Upper lobe of right lung (tissue), 1 donor: Measurements from ENCODE around the gene CPT2. TPM values are rescaled to one million over a fixed set of nuclear protein-coding genes. Genes with fewer than 3 reads are reported as not detected.

Source experiments
- ATAC-seq: fragments of 200-7000 bp; cut with Tn5 transposase; one replicate; pipeline ENCODE4 v1.9.1; 2020; ENCODE audit warnings: mild to moderate bottlenecking, moderate library complexity
- DNase-seq: peaks from one replicate; pipeline ENCODE4 v3.0.0-alpha.2; 2020
- H3K27ac ChIP-seq: fragments of 200-600 bp; one replicate; pipeline ENCODE4 v1.8.0; 2022
- H3K27me3 ChIP-seq: fragments of 200-600 bp; one replicate; pipeline ENCODE4 v1.8.0; 2022; ENCODE audit warnings: mild to moderate bottlenecking
- H3K36me3 ChIP-seq: fragments of 200-600 bp; one replicate; pipeline ENCODE4 v1.8.0; 2022
- H3K4me1 ChIP-seq: fragments of 200-600 bp; one replicate; pipeline ENCODE4 v1.8.0; 2022
- H3K4me3 ChIP-seq: fragments of 200-600 bp; one replicate; pipeline ENCODE4 v1.8.0; 2022; ENCODE audit warnings: mild to moderate bottlenecking
- H3K9me3 ChIP-seq: fragments of 200-600 bp; one replicate; pipeline ENCODE4 v1.8.0; 2022
- CTCF ChIP-seq: fragments of 200-600 bp; IDR thresholded peaks from one replicate; pipeline ENCODE4 v1.8.0; 2022; ENCODE audit warnings: antibody characterized with exemption
- intact Hi-C: fragments of 100-400 bp; cut with DNase I; formaldehyde crosslinking; loops from one replicate; pipeline ENCODE4 v1.11.0; 2022
- total RNA-seq: library from RNA; stranded (reverse); fragmentation: NEBNext Ultra II Directional; extraction: Animal tissue kit (Norgen Biotek cat#: 25700); gene quantifications from one replicate; pipeline ENCODE4 v1.2.1, GENCODE V29; 2021
- donor health status: DM: no; HTN: yes; CAD: no; lungs with severe emphysema.

The CPT2 gene
- total RNA-seq, 1 donor from 2014 or later = 24.1 TPM

DNA sequence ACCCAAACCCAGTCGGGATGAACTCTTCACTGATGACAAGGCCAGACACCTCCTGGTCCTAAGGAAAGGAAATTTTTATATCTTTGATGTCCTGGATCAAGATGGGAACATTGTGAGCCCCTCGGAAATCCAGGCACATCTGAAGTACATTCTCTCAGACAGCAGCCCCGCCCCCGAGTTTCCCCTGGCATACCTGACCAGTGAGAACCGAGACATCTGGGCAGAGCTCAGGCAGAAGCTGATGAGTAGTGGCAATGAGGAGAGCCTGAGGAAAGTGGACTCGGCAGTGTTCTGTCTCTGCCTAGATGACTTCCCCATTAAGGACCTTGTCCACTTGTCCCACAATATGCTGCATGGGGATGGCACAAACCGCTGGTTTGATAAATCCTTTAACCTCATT, 13.7 kb downstream of the CPT2 start:
- Histone ChIP-seq H3K36me3 (peaks cover 98% of the 10 kb centered on the region), H3K4me3 (no peak overlapping the region)
- intact Hi-C loops = no loop called here

GRCh38 chr1:53210954-53211353, 14.3 kb downstream of the CPT2 start:
- H3K27me3 ChIP-seq = no peaks in the 10 kb centered on the region
- H3K4me1 ChIP-seq = no peaks in the 10 kb centered on the region
- H3K9me3 ChIP-seq = no peaks in the 10 kb centered on the region
- H3K4me3 ChIP-seq = no peak overlapping the region
- intact Hi-C loops = no loop called here
- peaks cover 99% of the 10 kb centered on the region for H3K36me3 ChIP-seq
- ATAC-seq (no peak), DNase-seq (no peak)
- no peak overlapping the region for H3K27ac ChIP-seq
- TF ChIP-seq CTCF = no peak

More for the DNA sequence above, 13.7 kb downstream of the CPT2 start:
- Histone ChIP-seq H3K27ac (no peak overlapping the region), H3K4me1 (no peaks in the 10 kb centered on the region), H3K9me3 (no peaks in the 10 kb centered on the region), H3K27me3 (no peaks in the 10 kb centered on the region)
- ATAC-seq (no peak), DNase-seq (no peak)
- no peak for TF ChIP-seq CTCF

DNA sequence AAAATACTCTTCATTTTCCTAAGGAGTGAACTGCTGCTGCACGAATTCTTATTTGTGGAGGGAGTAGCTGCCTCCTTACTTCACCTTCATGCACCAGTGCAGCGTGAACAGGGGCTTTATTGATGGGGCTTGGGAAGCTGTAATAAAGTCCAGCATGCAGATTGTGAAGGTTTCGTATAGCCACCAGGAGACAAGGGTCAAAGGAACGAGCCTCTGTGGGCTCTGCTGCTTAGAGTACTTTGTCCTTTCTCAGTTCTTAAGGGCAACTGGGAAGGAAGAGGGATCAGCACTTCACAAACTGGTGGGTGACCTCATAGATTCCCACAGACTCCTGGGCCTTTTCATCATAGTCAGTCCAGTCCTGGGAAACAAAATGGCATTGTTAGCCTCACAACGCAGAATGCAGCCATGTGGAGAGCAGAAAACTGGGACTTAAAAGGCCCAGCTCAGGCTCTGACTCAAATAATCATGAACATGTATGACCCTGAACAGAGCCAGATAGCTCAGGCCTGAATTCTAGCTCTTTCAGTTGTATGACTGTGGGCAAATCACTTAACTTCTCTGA, 17.8 kb downstream of the CPT2 start:
- DNase-seq (no peak), ATAC-seq (no peak)
- Histone ChIP-seq H3K27me3 (no peaks in the 10 kb centered on the region), H3K36me3 (peaks cover 72% of the 10 kb centered on the region), H3K9me3 (no peaks in the 10 kb centered on the region), H3K4me1 (no peaks in the 10 kb centered on the region), H3K27ac (no peak overlapping the region), H3K4me3 (no peak overlapping the region)
- TF ChIP-seq CTCF = no peak
- intact Hi-C loops = no loop called here

GRCh38 chr1:53218201-53218600, 21.6 kb downstream of the CPT2 start:
- Histone ChIP-seq H3K27ac (no peak overlapping the region), H3K4me3 (no peak overlapping the region), H3K27me3 (no peaks in the 10 kb centered on the region), H3K9me3 (no peaks in the 10 kb centered on the region), H3K36me3 (peaks cover 35% of the 10 kb centered on the region), H3K4me1 (no peaks in the 10 kb centered on the region)
- no peak for DNase-seq
- no peak for TF ChIP-seq CTCF
- intact Hi-C loops = no loop called here
- no peak for ATAC-seq

GRCh38 chr1:53219711-53220110, 23.1 kb downstream of the CPT2 start:
- TF ChIP-seq CTCF = no peak
- Histone ChIP-seq H3K27me3 (no peaks in the 10 kb centered on the region), H3K36me3 (peaks cover 20% of the 10 kb centered on the region), H3K27ac (peak overlapping the region; percentile 96), H3K4me1 (no peaks in the 10 kb centered on the region), H3K4me3 (peak overlapping the region; percentile 68), H3K9me3 (no peaks in the 10 kb centered on the region)
- ATAC-seq (no peak), DNase-seq (no peak)
- intact Hi-C loops = no loop called here
